Measurements from ENCODE around the gene TBC1D22A.
A peak's percentile ranks its signal among the peaks of the same experiment; 100 is the strongest.

The TBC1D22A gene

DNA sequence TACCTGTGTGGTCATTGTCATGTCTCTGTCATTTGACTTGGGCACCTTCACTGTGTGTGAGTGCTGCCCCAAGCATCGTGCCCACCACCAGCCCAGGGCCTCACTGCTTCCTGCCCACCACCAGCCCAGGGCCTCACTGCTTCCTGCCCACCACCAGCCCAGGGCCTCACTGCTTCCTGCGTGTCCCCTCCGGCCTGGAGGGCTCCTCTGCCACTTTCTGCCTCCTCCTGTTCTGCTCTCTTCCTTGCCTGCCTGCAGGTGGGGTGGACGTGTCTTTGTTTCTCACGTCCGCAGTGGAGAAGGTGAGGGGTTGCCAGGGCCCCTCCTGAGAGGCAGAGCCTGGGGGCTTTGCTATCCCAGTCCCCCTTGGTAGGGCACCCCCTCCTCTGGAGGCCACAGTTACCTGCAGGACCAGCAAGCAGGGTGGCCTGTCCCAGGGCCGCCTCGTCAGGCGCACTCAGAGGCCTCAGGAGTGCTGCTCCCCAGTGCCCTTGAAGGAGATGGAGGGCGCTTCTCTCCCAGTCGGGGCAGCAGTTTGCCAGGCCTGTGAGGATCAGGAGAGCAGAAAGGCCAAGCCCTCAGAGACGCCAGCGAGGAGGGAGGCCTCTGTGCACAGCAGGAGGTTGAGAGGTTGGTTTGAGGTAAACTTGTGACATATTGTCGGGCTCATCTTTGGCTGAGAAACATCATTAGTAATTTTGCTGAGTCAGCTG is 290.7 kb downstream of the TBC1D22A start:
- H3K4me3 ChIP-seq (ENCODE audit: low read length), result no peak overlapping the region
- TF ChIP-seq, protein P1, sequence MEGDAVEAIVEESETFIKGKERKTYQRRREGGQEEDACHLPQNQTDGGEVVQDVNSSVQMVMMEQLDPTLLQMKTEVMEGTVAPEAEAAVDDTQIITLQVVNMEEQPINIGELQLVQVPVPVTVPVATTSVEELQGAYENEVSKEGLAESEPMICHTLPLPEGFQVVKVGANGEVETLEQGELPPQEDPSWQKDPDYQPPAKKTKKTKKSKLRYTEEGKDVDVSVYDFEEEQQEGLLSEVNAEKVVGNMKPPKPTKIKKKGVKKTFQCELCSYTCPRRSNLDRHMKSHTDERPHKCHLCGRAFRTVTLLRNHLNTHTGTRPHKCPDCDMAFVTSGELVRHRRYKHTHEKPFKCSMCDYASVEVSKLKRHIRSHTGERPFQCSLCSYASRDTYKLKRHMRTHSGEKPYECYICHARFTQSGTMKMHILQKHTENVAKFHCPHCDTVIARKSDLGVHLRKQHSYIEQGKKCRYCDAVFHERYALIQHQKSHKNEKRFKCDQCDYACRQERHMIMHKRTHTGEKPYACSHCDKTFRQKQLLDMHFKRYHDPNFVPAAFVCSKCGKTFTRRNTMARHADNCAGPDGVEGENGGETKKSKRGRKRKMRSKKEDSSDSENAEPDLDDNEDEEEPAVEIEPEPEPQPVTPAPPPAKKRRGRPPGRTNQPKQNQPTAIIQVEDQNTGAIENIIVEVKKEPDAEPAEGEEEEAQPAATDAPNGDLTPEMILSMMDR (IDR thresholded peaks at IDR 0.05; ENCODE audit: insufficient read depth, low read depth, low read length, missing control alignments), result no peak
- no peak for DNase-seq (ENCODE audit: low read depth)

DNA sequence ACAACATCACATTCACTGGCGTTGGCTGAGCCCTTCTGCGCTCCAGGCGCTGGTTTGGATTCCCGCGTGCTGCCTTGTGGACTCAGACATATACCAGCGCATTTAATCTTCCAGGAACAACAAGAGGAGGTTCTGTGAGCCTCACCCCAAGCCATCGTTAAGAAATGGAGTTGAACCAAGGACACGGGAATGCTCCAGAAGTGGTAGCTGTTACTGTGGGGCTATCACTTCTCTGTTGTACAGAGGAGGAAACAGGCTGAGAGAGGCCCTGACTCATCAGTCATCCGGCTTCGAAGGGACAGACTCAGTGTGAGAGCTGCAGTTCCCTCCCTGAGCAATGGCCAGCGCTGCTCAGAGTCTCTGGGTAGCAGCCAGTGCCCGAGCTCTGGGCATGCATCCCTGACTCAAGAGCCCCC is 291.3 kb downstream of the TBC1D22A start:
- TF ChIP-seq, protein P1 (IDR thresholded peaks at IDR 0.05; ENCODE audit: insufficient read depth, low read depth, low read length, missing control alignments), result no peak
- peak; percentile 19 for DNase-seq (ENCODE audit: low read depth)
- no peak overlapping the region for H3K4me3 ChIP-seq (ENCODE audit: low read length)

DNA sequence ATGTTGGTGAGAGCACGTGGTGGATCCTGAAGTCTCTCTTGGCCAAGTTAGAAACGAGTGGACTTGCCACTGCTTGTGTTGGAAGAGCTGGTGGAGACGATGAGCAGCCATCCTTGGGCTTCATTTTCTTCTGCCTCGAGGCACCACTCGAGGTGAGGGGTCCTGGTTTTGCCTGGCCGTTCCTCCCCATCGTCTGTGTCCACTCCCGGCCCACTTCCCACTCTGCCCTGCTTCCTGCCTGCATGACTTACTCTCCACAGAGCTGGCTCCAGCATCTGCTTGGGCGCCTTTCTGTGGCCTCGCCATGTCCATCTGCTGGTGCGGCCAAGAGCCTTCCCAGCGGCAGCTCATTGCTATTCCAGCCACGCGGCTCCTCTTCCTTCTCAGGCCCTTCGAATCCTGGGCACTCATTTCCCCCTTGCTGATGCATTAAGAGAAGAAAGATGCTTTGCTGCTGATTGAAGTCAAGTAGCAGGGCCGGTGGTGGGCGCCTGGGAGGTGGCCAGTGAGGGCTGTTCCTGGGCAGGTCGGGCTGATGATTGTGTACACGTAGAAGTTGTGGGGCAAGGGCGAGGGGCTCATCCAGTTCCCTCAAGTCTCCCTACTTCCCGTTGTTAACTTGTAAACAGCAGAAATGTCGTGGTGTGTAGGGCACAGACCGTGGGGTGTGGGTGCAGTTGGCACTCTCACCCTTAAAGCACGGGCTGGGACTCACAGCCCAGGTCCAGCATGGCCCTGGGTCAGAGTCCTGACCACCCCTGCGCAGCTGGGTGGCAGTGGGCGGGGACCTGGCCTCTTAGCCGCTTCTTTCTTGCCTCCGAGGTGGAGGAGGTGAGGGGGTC is 292.0 kb downstream of the TBC1D22A start:
- TF ChIP-seq, protein P1 (IDR thresholded peaks at IDR 0.05; ENCODE audit: insufficient read depth, low read depth, low read length, missing control alignments), result no peak
- H3K4me3 ChIP-seq (ENCODE audit: low read length), result no peak overlapping the region
- DNase-seq (ENCODE audit: low read depth), result no peak

DNA sequence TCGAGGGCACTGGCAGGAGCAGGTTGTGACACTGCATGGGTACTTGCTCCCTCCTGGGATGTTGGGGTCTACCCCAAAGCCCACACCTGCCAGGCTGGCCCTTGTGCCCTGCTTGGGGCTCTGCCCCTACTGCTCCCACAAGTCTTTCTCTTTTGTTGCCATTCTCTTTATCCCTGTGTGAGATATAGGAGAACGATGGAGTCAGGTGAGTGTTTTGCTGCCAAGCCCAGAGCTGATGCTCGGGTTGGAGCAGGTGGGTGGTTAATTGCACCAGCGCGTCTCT is 292.6 kb downstream of the TBC1D22A start:
- TF ChIP-seq, protein P1 (IDR thresholded peaks at IDR 0.05; ENCODE audit: insufficient read depth, low read depth, low read length, missing control alignments), result no peak
- no peak for DNase-seq (ENCODE audit: low read depth)
- no peak overlapping the region for H3K4me3 ChIP-seq (ENCODE audit: low read length)

DNA sequence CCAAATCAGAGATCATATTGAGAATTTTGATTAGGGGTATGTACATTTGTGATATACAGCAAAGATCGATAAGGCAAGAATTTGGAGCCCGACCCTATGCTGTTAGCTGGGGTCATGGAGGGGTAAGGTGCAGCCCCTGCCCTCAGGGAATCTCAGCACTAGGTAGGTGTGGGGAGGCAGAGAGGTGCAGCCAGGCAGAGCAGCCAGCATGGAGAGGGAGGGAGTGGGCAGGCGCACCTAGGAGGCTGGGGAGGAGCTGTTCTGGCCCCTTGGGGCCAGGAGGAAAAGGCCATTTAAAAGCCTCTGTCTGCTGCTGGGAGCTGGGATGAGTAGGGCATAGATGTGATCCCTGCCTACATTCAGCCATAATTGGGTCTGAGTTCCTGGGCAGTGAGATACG is 293.0 kb downstream of the TBC1D22A start:
- no peak for DNase-seq (ENCODE audit: low read depth)
- no peak overlapping the region for H3K4me3 ChIP-seq (ENCODE audit: low read length)
- TF ChIP-seq, protein P1 (IDR thresholded peaks at IDR 0.05; ENCODE audit: insufficient read depth, low read depth, low read length, missing control alignments), result no peak

DNA sequence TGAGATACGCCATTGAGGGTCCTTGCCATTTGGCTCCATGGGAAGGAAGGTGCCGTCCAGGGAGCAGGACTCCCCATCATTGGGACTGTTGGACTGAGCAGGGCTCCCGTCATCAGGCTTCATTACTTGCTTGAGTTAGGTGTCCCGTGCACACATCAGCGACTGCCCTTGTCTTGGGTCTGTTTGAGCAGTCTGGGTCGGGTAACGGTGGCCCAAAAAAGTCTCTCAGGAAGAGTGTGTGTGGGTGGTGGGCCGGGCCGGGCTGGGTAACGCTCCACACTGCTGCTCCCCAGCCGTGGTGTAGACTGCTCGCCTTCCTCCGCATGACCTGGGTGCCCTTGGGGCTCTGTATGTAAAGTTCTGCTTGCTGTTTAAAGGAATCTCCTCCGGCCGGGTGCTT is 293.5 kb downstream of the TBC1D22A start:
- H3K4me3 ChIP-seq (ENCODE audit: low read length), result no peak overlapping the region
- no peak for DNase-seq (ENCODE audit: low read depth)
- TF ChIP-seq, protein P1 (IDR thresholded peaks at IDR 0.05; ENCODE audit: insufficient read depth, low read depth, low read length, missing control alignments), result no peak

Data from epithelial cell of esophagus (primary cell).